Femur (tissue), 1 donor: ENCODE measurements around the gene RSU1.

ENCODE experiments used
- DNase-seq: peaks from one replicate; pipeline ENCODE4 v3.0.0-alpha.2; 2017

Gene RSU1

GRCh38 chr10:16820421-16820820 lies 3.2 kb upstream of the RSU1 start:
- no peak for DNase-seq

DNA sequence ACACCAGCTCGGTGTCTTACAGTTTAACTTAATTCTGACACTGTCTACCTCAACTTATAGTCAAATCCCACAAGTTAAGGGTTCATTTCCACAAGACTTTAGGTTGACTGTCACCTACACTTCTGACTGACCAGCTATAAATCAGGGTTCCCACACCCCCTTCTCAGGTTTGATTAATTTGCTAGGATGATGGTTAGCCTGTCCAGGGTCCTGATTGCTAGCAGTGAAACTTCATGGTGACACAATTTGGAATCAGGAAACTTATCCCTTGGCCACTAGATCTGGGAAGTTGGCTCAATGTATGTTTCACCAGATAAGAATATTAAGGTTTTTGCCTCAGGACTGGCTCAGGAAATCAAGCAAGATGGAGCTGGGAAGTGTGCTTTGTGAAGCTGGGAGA lies 2.8 kb upstream of the RSU1 start:
- no peak for DNase-seq

GRCh38 chr10:16819436-16819835 lies 2.2 kb upstream of the RSU1 start:
- no peak for DNase-seq

DNA sequence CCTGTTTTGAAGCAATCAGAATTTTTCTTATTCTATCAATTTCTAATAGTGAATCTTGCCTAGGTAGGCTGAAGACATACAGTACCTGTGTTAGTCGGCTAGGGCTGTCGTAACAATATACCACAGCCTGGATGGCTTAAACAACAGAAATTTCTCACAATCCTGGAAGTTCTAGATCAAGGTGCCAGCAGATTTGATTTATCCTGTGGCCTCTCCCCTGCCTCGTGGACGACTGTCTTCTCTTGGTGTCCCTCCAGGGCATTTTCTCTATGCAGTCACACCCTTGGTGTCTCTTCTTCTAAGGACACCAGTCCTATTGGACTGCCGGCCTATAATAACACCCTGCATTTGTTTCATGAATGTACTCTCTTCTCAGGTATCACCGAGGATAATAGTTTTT lies 1.8 kb upstream of the RSU1 start:
- DNase-seq, result no peak

GRCh38 chr10:16816830-16817124 lies 447 bp downstream of the RSU1 start:
- DNase-seq, result no peak

- no peak for DNase-seq
Measured at GRCh38 chr10:16816171-16816570, 1.1 kb downstream of the RSU1 start.

DNA sequence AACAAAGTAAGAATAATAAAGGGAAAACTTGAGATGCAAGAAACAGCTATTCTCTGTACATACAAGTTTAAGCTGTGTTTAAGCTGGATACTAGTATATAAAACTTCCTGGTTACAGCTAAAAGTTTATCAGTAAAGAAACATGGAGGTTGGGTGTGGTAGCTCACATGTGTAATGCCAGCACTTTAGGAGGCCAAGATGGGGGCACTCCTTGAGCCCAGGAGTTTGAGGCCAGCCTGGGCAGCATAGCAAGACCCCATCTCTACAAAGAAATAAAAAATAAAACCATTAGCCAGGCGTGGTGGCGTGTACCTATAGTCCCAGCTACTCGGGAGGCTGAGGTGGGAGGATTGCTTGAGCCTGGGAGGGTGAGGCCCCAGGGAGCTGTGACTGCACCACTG lies 3.2 kb downstream of the RSU1 start:
- no peak for DNase-seq

DNA sequence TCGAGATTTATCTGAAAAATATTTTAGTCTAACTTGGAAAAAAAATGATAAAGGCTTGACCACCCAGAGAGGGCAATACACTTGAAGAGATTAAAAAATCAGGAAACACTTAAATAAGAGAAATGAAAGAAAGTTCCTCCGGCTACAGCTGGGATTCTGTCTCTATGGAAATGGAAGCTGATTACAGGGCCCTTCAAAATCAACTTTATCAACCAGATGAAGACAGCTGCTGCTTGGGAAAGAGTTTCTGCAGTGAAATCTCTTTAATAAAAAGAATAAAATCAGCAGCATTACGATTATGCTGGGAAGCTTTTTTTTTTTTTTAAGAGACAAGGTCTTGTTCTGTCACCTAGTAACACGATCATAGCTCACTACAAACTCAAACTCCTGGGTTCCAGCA lies 4.5 kb downstream of the RSU1 start:
- no peak for DNase-seq

DNA sequence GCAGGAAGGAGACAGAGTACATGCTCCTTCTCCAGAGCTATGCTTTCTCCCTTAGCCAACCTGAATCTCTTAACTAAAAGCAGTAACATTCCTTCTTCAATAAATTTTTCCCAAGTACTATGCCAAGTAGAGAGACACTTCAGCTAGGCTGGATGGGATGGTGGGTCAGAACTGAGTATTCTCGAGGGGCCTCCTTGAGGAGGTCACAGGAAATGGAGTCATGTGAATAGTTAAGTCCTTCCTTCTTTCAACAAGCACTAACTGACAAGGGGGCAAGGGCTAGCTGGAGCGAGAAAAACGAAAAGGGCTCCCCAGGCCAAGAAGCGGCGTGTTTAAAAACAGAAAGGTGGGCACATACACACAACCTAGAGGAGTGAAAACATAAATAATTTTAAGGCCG lies 5.5 kb downstream of the RSU1 start:
- no peak for DNase-seq

- DNase-seq, result no peak
Measured at GRCh38 chr10:16811292-16811691, 5.9 kb downstream of the RSU1 start.

- DNase-seq, result no peak
Measured at GRCh38 chr10:16809074-16809718, 8.0 kb downstream of the RSU1 start.

DNA sequence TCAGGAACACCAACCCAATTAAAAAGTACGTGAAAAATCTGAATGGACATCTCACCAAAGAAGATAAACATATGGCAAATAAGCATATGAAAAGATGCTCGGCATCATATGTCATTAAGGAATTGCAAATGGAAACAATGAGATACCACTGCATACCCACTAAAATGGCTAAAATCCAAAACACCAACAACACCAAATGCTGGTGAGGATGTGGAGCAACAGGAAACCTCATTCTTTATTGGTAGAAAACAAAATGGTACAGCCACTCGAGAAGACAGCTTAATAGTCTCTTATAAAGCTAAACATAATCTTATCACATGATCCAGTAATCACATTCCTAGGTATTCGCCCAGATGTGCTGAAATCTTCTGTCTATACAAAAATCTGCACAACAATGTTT lies 13.1 kb downstream of the RSU1 start:
- DNase-seq, result no peak

DNA sequence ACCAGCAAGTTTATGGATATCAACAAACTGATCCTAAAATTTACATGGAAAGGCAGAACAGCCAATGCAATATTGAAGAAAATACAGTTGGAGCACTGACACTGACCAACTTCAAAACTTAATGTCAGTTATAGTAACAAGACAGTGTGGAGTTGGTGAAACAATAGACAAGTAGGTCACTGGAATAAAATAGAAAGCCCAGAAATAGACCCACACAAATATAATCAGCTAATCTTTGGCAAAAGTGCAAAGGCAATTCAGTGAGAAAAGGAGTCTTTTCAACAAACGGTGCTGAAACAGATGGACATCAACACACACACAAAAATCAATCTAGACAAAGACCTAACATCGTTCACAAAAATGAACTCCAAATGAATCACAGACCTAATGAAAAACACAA lies 13.8 kb downstream of the RSU1 start:
- DNase-seq, result no peak

GRCh38 chr10:16799621-16800020 lies 17.6 kb downstream of the RSU1 start:
- DNase-seq, result no peak

DNA sequence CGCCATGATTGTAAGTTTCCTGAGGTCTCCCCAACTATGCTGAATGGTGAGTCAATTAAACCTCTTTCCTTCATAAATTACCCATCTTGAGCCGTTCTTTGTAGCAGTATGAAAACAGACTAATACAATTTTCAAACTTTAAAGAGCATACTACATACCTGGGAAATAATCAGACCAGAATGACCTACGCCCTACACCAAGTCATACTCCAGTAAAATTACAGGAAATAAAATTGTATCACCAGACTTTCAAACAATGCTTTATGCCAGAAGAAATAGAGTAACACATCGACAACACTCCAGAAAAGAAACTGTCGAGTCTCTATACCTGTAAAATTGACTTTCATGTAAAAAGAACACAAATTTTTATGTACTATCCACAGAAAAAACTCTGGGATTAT lies 18.7 kb downstream of the RSU1 start:
- DNase-seq, result no peak

DNA sequence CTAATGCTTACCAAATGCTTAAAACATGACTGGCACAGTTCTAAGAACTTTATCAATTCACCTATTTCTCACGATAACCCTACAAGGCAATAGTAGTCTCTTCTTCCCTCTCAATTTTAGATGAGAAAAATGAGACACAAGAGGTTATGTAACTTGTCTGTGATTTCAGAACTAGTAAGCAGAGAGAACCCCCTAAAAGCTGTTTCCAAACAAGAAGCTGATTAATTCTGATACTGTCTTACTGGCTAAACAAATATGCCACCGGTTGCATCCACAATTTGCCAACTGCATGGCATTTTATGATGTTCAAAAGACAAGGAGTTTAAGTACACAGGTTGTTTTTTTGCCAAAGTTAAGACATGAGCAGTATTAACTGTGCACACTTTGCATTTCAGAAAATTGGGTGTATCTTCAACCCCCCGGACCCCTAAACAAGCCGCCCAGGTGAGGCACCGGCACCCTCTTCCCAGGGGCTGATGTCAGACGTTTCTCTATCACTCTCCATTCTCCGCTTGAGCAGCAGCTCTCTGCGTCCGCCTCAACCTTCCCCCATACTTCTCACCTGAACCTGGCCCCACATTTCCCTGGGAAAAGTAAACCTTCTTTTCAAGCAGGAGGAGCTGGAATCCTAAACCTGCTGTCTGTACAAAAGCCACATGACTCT lies 21.7 kb downstream of the RSU1 start:
- DNase-seq, result no peak

DNA sequence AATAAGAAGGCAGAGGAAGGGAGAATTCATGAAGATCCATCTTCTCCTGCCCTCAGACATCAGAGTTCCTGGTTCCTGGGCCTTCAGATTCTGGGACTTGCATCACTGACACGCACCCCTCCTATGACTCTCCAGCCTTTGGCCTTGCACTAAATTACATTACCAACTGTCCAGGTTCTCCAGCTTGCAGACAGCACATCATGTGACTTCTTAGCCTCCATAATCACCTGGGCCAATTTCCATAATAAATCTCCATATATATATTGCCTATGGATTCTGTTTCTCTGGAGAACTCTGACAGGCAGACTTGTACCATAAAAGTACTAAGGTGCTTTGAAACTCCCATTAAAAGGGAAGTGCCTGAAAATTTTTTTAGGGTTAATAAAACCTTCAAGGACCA lies 23.2 kb downstream of the RSU1 start:
- DNase-seq, result no peak

- DNase-seq, result peak; percentile 70
Measured at GRCh38 chr10:16792675-16793074, 24.5 kb downstream of the RSU1 start.

DNA sequence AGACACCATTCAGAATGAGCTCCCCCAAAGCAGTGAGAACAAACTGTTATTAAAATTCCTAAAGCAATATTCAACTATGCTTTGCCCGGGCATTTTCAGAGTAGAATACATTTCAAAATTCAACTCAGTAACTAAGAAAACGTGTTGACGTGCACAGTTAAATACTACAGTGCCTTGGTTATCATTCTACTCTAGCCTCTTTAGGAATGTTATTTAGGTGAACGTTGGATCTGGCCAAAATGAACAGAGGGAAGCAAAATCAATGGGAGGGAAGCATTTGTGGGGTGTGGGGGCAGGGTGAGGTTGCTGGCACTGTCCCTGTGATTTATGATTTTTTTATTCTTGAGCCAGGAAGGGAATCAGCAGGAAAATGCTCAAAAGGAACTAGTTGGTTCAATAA lies 27.5 kb downstream of the RSU1 start:
- DNase-seq, result no peak

- no peak for DNase-seq
Measured at GRCh38 chr10:16789261-16789660, 28.0 kb downstream of the RSU1 start.

DNA sequence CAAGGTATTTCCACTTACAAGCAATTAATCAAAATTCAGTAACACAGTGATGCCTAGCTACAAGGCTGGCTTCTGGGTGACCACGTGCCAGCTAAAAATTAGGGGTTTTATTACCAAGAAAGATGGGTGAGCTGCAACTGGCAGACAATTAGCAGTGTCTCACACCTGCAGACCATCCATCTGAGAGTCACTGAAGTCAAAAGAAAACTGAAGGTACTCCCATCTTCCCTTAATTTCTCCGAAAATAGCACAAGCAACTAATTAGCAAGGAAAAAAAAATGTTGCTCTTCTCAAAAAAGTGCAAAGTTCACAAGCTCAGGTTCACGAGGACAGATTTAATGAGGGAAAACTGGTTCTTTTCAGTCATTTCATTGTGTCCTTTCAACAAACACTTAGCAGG lies 28.4 kb downstream of the RSU1 start:
- DNase-seq, result no peak

DNA sequence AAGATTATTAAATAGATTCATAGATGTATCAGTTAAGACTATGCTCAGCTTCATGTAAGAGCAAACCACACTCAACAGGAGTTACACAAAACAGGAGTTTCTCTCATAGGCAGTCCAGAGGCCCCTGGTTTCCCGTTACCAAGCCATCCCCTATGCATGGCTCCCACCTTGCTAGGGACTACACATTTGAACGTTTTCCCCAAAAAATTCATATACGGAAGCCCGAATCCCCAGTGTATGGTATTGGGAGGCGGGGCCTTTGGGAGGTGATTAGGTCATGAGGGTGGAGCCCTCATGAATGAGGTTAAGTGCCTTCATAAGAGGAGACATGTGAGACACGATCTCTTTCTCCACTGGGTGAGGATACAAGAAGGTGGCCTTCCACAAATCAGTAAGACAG lies 29.1 kb downstream of the RSU1 start:
- DNase-seq, result no peak

GRCh38 chr10:16787361-16787791 lies 29.8 kb downstream of the RSU1 start:
- no peak for DNase-seq

- DNase-seq, result no peak
Measured at GRCh38 chr10:16780338-16780880, 36.8 kb downstream of the RSU1 start.

GRCh38 chr10:16779384-16779915 lies 37.8 kb downstream of the RSU1 start:
- DNase-seq, result no peak
